ENCODE measurements around the gene LPP.

The LPP gene

GRCh38 chr3:188169830-188170455, 16.0 kb downstream of the LPP start:
- DNase-seq (ENCODE audit: low read depth in 2 of 2): no peak

DNA sequence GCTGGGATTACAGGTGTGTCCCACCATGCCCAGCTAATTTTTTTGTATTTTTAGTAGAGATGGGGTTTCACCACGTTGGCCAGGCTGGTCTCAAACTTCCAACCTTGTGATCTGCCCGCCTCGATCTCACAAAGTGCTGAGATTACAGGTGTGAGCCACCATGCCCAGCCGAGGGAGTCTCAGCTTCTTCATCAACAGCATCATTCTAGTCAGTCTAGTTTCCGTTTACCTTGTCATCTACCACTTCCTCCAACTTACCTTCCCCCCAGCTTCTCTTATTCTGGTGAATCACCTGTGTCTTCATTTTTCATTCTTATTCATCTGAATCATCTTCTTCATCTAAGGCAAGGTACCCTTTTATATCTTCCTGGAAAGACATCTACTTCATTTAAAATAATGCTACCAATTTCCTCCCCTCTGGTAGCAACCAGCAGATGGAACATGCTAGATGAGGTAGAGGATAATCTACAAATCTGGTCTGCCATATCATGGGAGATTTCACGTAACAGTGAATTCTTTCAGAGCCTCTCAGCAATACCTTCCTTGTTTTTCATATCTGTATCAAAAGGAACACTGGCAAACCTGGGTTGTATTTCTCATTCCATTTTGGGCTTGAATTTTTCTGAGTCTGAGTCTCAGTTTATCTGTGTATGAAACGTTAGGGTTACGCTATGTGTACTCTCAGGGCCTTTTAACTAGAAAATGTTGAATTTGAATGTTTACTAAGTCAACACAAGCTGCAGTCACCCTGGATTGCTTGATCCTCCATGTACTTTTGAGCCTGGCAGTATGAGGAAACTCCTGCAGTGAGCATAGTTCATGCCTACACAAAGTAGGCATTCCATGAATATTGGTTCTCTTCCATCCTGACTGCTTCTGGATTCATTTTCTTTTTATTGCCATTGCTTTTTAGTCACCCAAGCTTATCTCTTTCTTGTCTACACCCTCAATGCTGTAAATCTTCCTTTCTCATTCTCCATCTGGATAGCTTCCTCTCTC, 16.8 kb downstream of the LPP start:
- DNase-seq (ENCODE audit: low read depth in 2 of 2): no peak

DNA sequence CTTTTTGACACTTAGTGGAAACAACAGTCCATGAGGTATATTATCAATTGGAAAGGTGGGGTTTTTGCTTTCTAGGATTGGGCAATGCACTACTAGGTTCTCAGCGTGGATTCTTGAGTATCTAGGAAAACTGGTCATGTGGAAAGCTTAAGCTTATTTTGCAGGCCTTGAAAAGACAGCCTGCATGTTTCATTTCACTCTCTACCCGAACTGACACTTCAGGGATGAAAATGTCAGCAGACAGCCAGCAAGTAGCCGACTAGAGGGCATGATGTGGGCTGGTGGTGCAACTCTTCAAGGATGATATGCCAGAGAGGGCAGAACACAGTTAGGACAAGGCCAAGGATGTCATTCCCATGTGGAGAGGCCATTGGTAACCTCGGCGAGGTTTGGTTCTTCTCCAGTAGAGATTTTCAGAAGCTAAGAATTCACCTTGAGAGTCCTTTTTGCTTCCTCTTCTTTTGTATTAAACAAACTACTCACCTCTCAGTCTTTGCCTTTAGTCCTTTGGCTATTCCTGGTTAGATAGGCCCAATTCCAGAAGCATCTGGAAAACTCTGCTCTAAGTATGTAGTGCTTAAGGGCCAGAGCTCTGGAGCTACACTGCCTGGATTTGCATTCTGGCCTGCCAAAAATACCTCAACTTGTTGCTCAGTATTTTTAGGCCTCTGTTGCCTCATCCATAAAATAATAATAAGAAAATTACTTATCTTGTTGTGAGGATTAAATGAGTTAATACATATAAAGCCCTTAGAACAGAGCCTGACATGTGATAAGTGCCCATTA, 17.9 kb downstream of the LPP start:
- DNase-seq (ENCODE audit: low read depth in 2 of 2): no peak

- no peak for DNase-seq (ENCODE audit: low read depth in 2 of 2)
Measured at GRCh38 chr3:188174317-188175044, 20.5 kb downstream of the LPP start.

DNA sequence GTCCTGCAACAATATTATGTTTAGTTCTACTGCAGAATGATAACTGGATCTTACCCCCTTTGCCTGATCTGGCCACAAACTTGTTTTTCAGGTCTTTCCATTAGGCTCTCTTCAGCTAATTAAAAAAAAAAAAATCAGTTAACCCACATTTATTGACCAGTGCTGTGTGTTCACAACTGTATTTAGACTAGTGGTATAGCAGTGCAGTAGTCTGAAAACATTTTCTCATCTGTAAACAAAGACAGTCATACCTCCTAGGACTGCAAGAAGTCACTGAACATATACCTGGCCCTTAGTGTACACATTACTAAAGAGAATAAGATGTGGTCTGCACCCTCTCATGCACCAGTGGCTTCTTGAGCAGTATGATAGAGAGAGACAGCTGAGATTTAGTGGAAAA, 22.5 kb downstream of the LPP start:
- DNase-seq (ENCODE audit: low read depth in 2 of 2): no peak

DNA sequence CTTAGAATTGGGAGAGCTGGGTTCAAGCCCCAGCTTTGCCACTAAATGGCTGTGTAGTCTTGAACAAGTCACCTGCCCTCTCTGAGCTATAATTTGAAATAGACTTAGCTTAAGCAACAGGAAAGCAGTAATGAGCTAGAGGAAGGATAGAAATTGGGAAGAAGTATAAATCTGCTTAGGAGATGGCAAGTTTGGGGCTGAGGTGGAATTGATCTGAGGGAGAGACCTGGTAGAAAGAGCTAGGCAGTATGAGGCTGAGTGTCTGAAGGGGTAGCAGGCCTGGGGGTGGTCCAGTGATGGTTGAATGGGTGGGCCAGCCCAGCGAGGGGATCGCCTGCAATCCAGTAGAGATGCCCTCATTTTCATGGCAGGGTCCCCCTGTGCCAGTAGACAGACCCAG, 22.9 kb downstream of the LPP start:
- DNase-seq (ENCODE audit: low read depth in 2 of 2): no peak

- DNase-seq (ENCODE audit: low read depth in 2 of 2): no peak
Measured at GRCh38 chr3:188177721-188178120, 23.8 kb downstream of the LPP start.

GRCh38 chr3:188178293-188178936, 24.5 kb downstream of the LPP start:
- no peak for DNase-seq (ENCODE audit: low read depth in 2 of 2)

DNA sequence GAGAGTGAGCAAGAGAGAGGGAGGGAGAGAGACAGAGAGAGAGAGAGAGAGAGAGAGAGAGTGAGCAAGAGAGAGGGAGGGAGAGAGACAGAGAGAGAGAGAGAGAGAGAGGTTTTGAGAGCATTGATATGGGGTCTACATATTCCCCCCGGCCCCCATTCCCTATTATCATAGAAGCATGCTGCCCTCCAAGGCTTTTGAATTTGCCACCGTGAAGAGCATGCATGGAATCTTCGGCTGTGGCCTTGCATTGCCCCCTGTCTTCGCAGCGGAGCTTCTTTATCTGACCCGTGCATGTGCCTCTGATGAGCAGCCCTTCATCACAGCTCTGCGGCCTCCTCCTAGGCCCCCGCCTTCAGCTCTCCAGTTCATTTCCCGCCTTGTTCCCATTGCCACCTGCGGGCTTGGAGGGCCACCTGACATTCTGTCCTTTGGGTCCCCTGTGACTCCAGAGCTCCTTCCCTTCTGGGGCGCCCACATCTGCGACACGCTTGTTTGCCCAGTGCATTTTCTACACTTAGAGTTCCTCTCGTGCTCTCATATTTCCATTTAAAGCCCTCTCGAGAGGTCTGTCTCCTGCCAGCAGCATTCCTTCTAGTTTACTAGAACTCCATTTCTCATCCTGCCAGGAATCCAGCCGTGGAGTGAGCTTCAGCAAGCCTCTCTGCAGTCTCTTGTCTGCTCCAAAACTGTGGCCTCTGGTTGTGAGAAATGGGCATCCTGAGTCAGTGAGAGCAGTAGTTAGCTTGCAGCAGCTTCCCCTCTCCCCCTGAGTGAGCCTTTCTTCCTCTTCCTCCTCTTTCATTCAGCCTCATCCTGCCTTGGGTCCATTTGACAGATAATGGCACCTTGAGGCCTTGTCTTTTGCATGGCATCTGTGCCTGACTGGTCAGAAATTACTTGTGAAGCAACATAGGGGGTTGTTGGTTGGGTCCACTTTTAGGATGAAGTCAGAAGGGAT, 25.3 kb downstream of the LPP start:
- DNase-seq (ENCODE audit: low read depth in 2 of 2): peak; percentile 28 to 35

DNA sequence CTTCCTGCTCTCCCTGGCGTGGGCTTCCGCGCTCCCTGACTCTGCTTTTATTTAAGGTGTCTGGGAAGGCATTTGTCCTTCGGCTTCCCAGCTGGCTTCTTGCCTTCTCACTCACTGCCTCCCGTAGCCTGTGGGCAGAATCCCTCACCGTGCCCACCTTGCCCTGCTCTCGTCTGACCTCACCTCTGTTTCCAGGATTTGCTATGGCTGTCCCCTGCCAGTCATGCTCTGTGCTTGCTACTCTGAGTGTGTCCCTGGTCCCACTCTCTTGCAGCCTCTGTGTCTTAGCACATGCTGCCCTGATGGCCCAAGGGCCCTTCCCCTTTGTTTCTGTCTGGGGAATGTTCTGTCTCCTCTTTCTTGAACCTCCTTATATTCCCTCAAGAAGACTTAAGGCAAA, 26.2 kb downstream of the LPP start:
- DNase-seq (ENCODE audit: low read depth in 2 of 2): no peak

DNA sequence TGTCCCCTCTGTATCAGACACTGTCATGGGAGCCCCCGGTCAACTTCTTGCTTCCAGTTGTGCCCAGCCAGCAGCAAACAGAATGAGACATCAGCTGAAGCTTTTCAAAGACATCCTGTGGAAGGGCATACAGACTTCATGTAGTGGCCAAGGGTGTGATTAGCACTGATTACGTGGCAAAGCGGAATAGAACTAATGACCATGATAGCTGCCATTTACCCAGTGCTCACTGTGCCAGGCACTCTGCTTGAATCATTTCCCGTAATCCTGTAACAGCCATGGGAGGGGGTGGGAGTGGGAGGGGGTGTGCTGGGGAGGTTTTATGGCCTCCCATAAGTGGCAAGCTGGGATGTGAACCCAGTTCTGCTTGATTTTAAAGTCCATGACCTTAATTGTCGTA, 29.5 kb downstream of the LPP start:
- no peak for DNase-seq (ENCODE audit: low read depth in 2 of 2)

- DNase-seq (ENCODE audit: low read depth in 2 of 2): no peak
Measured at GRCh38 chr3:188184160-188184559, 30.2 kb downstream of the LPP start.

GRCh38 chr3:188184649-188185048, 30.7 kb downstream of the LPP start:
- no peak for DNase-seq (ENCODE audit: low read depth in 2 of 2)

- no peak for DNase-seq (ENCODE audit: low read depth in 2 of 2)
Measured at GRCh38 chr3:188185717-188186251, 31.8 kb downstream of the LPP start.

GRCh38 chr3:188187053-188187452, 33.1 kb downstream of the LPP start:
- no peak for DNase-seq (ENCODE audit: low read depth in 2 of 2)

GRCh38 chr3:188188911-188189310, 35.0 kb downstream of the LPP start:
- no peak for DNase-seq (ENCODE audit: low read depth in 2 of 2)

DNA sequence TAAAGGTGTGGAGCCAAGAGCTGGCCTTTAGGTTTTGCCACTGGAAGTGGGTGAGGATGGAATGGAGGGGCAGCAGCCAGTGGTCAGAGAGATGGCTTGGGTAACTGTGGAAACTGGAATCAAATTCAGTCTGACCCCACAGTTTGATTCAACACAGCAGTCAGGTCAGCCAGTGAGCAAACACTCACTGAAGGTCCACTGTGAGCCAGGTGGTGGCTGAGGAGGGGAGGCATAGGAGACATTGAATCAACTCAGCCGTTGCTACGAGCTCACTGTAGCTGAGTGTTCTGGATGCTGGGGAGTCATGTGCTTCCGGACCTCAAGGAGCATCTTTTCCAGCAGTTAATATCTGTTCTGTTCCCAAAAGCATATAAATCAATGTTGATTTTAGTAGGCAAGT, 37.5 kb downstream of the LPP start:
- no peak for DNase-seq (ENCODE audit: low read depth in 2 of 2)

DNA sequence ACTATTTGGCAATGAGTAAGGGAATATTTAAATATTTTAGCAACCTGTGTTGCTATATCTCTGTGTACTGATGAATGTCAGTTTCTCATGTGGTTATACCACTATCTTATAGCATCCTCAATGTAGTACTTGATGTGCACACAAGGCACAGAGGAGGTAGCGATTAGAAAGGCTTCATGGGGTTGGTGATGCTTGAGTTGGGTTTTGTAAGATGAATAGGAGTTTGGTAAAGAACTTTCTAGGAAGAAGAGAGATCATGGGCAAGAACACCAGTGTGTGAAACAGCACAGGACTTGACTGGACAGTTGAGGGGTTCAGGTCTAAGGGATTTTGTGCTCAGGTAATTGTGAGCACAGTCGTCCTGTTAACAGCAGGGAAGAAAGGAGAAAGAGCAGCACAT, 38.1 kb downstream of the LPP start:
- DNase-seq (ENCODE audit: low read depth in 2 of 2): no peak

GRCh38 chr3:188194332-188194731, 40.4 kb downstream of the LPP start:
- no peak for DNase-seq (ENCODE audit: low read depth in 2 of 2)
